Liver (tissue), 9 donors: ENCODE measurements around the gene RGL1. TPM values are rescaled to one million over a fixed set of nuclear protein-coding genes. Genes with fewer than 3 reads are reported as not detected.

ENCODE experiments used
- DNase-seq: peaks from one replicate; pipeline ENCODE4 v3.0.0-alpha.2; 2017; ENCODE audit warnings: low spot score
- H3K27ac ChIP-seq, 2 donors: one replicate each; pipeline ENCODE4 v1.7.0; 2013; ENCODE audit warnings: inconsistent platforms in 2 of 2, low read length in 2 of 2, control low read depth in 1 of 2, low read depth in 1 of 2, mild to moderate bottlenecking in 1 of 2
- H3K27me3 ChIP-seq, 4 donors: one replicate each; pipeline versions ENCODE4 v1.6.1 to v1.7.0; 2013; ENCODE audit warnings: low read length in 3 of 4, inconsistent platforms in 1 of 4, mild to moderate bottlenecking in 1 of 4, moderate library complexity in 1 of 4; ENCODE audit not compliant: control insufficient read depth in 4 of 4, insufficient read depth in 4 of 4
- H3K36me3 ChIP-seq, 4 donors: one replicate each; pipeline versions ENCODE4 v1.6.1 to v1.7.0; 2013; ENCODE audit warnings: low read length in 3 of 4, mild to moderate bottlenecking in 3 of 4, low read depth in 1 of 4, moderate library complexity in 1 of 4; ENCODE audit not compliant: control insufficient read depth in 4 of 4, insufficient read depth in 3 of 4
- H3K4me1 ChIP-seq, 4 donors: one replicate each; pipeline versions ENCODE4 v1.6.1 to v1.7.0; 2013; ENCODE audit warnings: low read length in 3 of 4, mild to moderate bottlenecking in 3 of 4, moderate library complexity in 1 of 4; ENCODE audit not compliant: control insufficient read depth in 4 of 4, insufficient read depth in 4 of 4
- H3K4me3 ChIP-seq, 3 donors: one replicate each; pipeline versions ENCODE4 v1.6.1 to v1.7.0; 2013; ENCODE audit warnings: low read length in 3 of 3, control low read depth in 1 of 3, low read depth in 1 of 3, mild to moderate bottlenecking in 1 of 3
- H3K9ac ChIP-seq, 2 donors: one replicate each; pipeline ENCODE4 v1.7.0; 2013; ENCODE audit warnings: low read length in 2 of 2, mild to moderate bottlenecking in 2 of 2, moderate library complexity in 2 of 2, control low read depth in 1 of 2, low read depth in 1 of 2
- H3K9me3 ChIP-seq, 4 donors: one replicate each; pipeline versions ENCODE4 v1.6.1 to v1.7.0; 2013; ENCODE audit warnings: low read length in 3 of 4; ENCODE audit not compliant: control insufficient read depth in 4 of 4
- EGR1 ChIP-seq, 2 donors: IDR thresholded peaks; 2 replicates each; pipeline ENCODE4 v1.6.1; 2016 to 2018; ENCODE audit warnings: antibody characterized with exemption in 2 of 2, low read depth in 2 of 2
- FOXA1 ChIP-seq: IDR thresholded peaks from 2 replicates; pipeline ENCODE4 v1.6.1; 2016; ENCODE audit warnings: antibody characterized with exemption
- FOXA2 ChIP-seq: IDR thresholded peaks from 2 replicates; pipeline ENCODE4 v1.6.1; 2016; ENCODE audit warnings: antibody characterized with exemption
- GABPA ChIP-seq, 2 donors: IDR thresholded peaks in 1 of 2; conservative IDR thresholded peaks in 1 of 2; 2 replicates each; pipeline ENCODE4 v1.6.1; 2016; ENCODE audit warnings: antibody characterized with exemption in 2 of 2, mild to moderate bottlenecking in 1 of 2, moderate library complexity in 1 of 2
- HNF4A ChIP-seq, 2 donors: conservative IDR thresholded peaks; 2 replicates each; pipeline ENCODE4 v1.6.1; 2016; ENCODE audit warnings: antibody characterized with exemption in 2 of 2, mild to moderate bottlenecking in 2 of 2
- HNF4G ChIP-seq: IDR thresholded peaks from 2 replicates; pipeline ENCODE4 v1.6.1; 2016; ENCODE audit warnings: antibody characterized with exemption
- JUND ChIP-seq, 2 donors: IDR thresholded peaks; 2 replicates each; pipeline ENCODE4 v1.6.1; 2016; ENCODE audit warnings: antibody characterized with exemption in 2 of 2
- NR2F2 ChIP-seq: IDR thresholded peaks from 2 replicates; pipeline ENCODE4 v1.6.1; 2016; ENCODE audit warnings: antibody characterized with exemption
- RAD21 ChIP-seq, 2 donors: IDR thresholded peaks; 2 replicates each; pipeline ENCODE4 v1.6.1; 2016; ENCODE audit warnings: antibody characterized with exemption in 2 of 2, mild to moderate bottlenecking in 2 of 2
- RXRA ChIP-seq, 2 donors: IDR thresholded peaks; 2 replicates each; pipeline ENCODE4 v1.6.1; 2017 to 2018; ENCODE audit warnings: antibody characterized with exemption in 2 of 2, mild to moderate bottlenecking in 1 of 2
- SP1 ChIP-seq: IDR thresholded peaks from 2 replicates; pipeline ENCODE4 v1.6.1; 2018; ENCODE audit warnings: antibody characterized with exemption, mild to moderate bottlenecking
- TAF1 ChIP-seq: conservative IDR thresholded peaks from 2 replicates; pipeline ENCODE4 v1.6.1; 2016; ENCODE audit warnings: antibody characterized with exemption, mild to moderate bottlenecking
- YY1 ChIP-seq: IDR thresholded peaks from 2 replicates; pipeline ENCODE4 v1.6.1; 2016; ENCODE audit warnings: antibody characterized with exemption, mild to moderate bottlenecking
- WGBS: extraction: QIAGEN DNeasy Blood & Tissue Kit; methylation state at CpG from one replicate; pipeline ENCODE4 v1.1.7; 2013; 5-methylcytosine and 5-hydroxymethylcytosine counted together
- polyA plus RNA-seq, 2 donors: library from polyadenylated mRNA; stranded (reverse) in 1 of 2; unstranded in 1 of 2; fragments of 200-250 nt in 1 of 2; fragments of >200 nt in 1 of 2; fragmentation: Nextera tagmentation in 1 of 2; extraction: Ambion mirVana in 1 of 2; gene quantifications; one replicate each; pipeline versions ENCODE4 v1.2.1 to v1.2.3, GENCODE V29; 2013 to 2015
- total RNA-seq, 2 donors: library from RNA; depleted of rRNA; stranded (reverse); fragments of >200 nt; gene quantifications; one replicate each; pipeline ENCODE4 v1.2.3, GENCODE V29; 2014
- TF ChIP-seq, protein P1 (sequence below): IDR thresholded peaks from 2 replicates; pipeline ENCODE4 v1.6.1; 2016; ENCODE audit warnings: antibody characterized with exemption, mild to moderate bottlenecking
- TF ChIP-seq, protein P2 (sequence below): IDR thresholded peaks from 2 replicates; pipeline ENCODE4 v1.6.1; 2016; ENCODE audit warnings: antibody characterized with exemption
- TF ChIP-seq, protein P3 (sequence below): IDR thresholded peaks from 2 replicates; pipeline ENCODE4 v1.6.1; 2016; ENCODE audit warnings: antibody characterized with exemption
- TF ChIP-seq, protein P4 (sequence below): fragments of 150-350 bp; IDR thresholded peaks from 2 replicates; pipeline ENCODE4 v1.5.1; 2017; ENCODE audit warnings: improper control_type of control experiment, low read depth, low read length; ENCODE audit not compliant: missing input control
- TF ChIP-seq, protein P5 (sequence below): IDR thresholded peaks from 2 replicates; pipeline ENCODE4 v1.6.1; 2016; ENCODE audit warnings: antibody characterized with exemption
- donor health status: healthy.
- donor health status: healthy.
- donor health status: healthy.
- donor health status: healthy.
- donor health status: healthy.

The RGL1 gene
- total and polyA plus RNA-seq, 4 donors = 3.9 to 15.3 (median 8.9) TPM

DNA sequence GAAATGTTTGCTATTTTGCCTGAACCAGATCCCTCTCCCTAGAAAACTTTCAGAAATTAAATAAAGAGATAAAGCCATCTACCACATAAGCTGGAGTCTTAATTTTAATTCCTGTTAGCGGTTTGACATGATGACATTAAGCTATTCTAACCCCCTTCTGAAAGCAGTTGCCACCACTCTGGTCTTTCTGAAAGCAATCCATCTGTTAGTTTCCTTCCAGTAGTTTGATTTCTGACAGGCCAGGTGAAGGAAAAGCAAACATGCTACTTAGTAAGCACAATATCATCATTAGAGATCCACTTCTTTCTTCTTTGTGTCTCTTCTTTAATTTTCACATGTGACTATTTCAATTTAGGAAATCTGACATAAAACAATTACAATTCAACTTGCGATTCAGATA is 39.9 kb downstream of the RGL1 start (continued):
- TF ChIP-seq, protein P1, sequence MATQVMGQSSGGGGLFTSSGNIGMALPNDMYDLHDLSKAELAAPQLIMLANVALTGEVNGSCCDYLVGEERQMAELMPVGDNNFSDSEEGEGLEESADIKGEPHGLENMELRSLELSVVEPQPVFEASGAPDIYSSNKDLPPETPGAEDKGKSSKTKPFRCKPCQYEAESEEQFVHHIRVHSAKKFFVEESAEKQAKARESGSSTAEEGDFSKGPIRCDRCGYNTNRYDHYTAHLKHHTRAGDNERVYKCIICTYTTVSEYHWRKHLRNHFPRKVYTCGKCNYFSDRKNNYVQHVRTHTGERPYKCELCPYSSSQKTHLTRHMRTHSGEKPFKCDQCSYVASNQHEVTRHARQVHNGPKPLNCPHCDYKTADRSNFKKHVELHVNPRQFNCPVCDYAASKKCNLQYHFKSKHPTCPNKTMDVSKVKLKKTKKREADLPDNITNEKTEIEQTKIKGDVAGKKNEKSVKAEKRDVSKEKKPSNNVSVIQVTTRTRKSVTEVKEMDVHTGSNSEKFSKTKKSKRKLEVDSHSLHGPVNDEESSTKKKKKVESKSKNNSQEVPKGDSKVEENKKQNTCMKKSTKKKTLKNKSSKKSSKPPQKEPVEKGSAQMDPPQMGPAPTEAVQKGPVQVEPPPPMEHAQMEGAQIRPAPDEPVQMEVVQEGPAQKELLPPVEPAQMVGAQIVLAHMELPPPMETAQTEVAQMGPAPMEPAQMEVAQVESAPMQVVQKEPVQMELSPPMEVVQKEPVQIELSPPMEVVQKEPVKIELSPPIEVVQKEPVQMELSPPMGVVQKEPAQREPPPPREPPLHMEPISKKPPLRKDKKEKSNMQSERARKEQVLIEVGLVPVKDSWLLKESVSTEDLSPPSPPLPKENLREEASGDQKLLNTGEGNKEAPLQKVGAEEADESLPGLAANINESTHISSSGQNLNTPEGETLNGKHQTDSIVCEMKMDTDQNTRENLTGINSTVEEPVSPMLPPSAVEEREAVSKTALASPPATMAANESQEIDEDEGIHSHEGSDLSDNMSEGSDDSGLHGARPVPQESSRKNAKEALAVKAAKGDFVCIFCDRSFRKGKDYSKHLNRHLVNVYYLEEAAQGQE = no peak

DNA sequence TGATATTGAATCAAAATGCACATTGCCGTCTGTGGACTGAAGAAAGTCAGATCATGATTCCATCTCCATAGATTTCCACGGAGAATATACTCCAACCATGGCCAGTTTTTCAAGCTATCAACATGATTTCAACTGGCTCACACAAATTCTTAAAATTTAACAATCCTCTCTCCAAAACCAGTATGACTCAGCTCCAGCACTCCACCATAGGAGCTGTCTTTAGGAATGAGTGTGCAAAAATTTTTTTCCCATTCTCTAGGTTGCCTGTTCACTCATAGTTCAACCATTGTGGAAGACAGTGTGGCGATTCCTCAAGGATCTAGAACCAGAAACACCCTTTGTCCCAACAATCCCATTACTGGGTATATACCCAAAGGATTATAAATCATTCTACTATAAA is 40.8 kb downstream of the RGL1 start:
- H3K36me3 ChIP-seq = no peaks in the 10 kb centered on the region
- WGBS = 96% methylated on average over 3 of the region's 3 CpGs
- no peaks in the 10 kb centered on the region for H3K4me1 ChIP-seq
- no peak overlapping the region for H3K9ac ChIP-seq
- no peaks in the 10 kb centered on the region for H3K27me3 ChIP-seq
- TF ChIP-seq, protein P1 = no peak
- no peak for TF ChIP-seq JUND (IDR thresholded peaks at IDR 0.05)
- TF ChIP-seq TAF1 = no peak
- no peak for TF ChIP-seq EGR1 (IDR thresholded peaks at IDR 0.05; ENCODE audit: low read depth in 2 of 2)
- TF ChIP-seq GABPA (IDR thresholded peaks at IDR 0.05 in 1 of 2, conservative IDR thresholded peaks at IDR 0.05 in 1 of 2) = no peak
- TF ChIP-seq, protein P2, sequence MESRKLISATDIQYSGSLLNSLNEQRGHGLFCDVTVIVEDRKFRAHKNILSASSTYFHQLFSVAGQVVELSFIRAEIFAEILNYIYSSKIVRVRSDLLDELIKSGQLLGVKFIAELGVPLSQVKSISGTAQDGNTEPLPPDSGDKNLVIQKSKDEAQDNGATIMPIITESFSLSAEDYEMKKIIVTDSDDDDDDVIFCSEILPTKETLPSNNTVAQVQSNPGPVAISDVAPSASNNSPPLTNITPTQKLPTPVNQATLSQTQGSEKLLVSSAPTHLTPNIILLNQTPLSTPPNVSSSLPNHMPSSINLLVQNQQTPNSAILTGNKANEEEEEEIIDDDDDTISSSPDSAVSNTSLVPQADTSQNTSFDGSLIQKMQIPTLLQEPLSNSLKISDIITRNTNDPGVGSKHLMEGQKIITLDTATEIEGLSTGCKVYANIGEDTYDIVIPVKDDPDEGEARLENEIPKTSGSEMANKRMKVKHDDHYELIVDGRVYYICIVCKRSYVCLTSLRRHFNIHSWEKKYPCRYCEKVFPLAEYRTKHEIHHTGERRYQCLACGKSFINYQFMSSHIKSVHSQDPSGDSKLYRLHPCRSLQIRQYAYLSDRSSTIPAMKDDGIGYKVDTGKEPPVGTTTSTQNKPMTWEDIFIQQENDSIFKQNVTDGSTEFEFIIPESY = no peak
- no peak for TF ChIP-seq HNF4A (conservative IDR thresholded peaks at IDR 0.05)
- TF ChIP-seq RAD21 (IDR thresholded peaks at IDR 0.05) = no peak
- no peak for TF ChIP-seq RXRA (IDR thresholded peaks at IDR 0.05)
- no peak for TF ChIP-seq NR2F2
- no peak for TF ChIP-seq YY1
- no peak for TF ChIP-seq FOXA2
- no peak for TF ChIP-seq HNF4G
- no peak for TF ChIP-seq SP1
- TF ChIP-seq, protein P3, sequence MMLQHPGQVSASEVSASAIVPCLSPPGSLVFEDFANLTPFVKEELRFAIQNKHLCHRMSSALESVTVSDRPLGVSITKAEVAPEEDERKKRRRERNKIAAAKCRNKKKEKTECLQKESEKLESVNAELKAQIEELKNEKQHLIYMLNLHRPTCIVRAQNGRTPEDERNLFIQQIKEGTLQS = no peak
- no peak for TF ChIP-seq FOXA1
- TF ChIP-seq, protein P4, sequence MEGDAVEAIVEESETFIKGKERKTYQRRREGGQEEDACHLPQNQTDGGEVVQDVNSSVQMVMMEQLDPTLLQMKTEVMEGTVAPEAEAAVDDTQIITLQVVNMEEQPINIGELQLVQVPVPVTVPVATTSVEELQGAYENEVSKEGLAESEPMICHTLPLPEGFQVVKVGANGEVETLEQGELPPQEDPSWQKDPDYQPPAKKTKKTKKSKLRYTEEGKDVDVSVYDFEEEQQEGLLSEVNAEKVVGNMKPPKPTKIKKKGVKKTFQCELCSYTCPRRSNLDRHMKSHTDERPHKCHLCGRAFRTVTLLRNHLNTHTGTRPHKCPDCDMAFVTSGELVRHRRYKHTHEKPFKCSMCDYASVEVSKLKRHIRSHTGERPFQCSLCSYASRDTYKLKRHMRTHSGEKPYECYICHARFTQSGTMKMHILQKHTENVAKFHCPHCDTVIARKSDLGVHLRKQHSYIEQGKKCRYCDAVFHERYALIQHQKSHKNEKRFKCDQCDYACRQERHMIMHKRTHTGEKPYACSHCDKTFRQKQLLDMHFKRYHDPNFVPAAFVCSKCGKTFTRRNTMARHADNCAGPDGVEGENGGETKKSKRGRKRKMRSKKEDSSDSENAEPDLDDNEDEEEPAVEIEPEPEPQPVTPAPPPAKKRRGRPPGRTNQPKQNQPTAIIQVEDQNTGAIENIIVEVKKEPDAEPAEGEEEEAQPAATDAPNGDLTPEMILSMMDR = no peak
- TF ChIP-seq, protein P5, sequence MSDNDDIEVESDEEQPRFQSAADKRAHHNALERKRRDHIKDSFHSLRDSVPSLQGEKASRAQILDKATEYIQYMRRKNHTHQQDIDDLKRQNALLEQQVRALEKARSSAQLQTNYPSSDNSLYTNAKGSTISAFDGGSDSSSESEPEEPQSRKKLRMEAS = no peak
- DNase-seq = no peak
- no peak overlapping the region for H3K4me3 ChIP-seq
- H3K9me3 ChIP-seq = no peaks in the 10 kb centered on the region
- no peak overlapping the region for H3K27ac ChIP-seq
